ENCODE results near the gene SORBS2.

- no peak for TF ChIP-seq POLR2A (IDR thresholded peaks at IDR 0.05)
- no peak for TF ChIP-seq EP300 (IDR thresholded peaks at IDR 0.05)
- TF ChIP-seq CTCF (IDR thresholded peaks at IDR 0.05), result no peak
Measured at GRCh38 chr4:185836241-185837084, 24.5 kb upstream of the SORBS2 start.
